BJ (cell line): ENCODE results near the gene KCTD1. TPM values are rescaled to one million over a fixed set of nuclear protein-coding genes. Genes with fewer than 3 reads are reported as not detected.

Experiments used
- CTCF ChIA-PET: fragments of 350-600 bp; formaldehyde crosslinking; extraction: SDS; loops from one replicate; lab custom pipeline; 2021; ENCODE audit warnings: antibody characterized with exemption, inconsistent platforms; lab: Yijun Ruan, JAX
- POLR2A ChIA-PET: fragments of 300-600 bp; sonication (Branson Sonifier 250); formaldehyde crosslinking; extraction: SDS; loops from one replicate; lab custom pipeline; 2021; ENCODE audit warnings: antibody characterized with exemption; lab: Charles Lee
- DNase-seq: peaks from one replicate; pipeline ENCODE4 v3.0.0-alpha.2; 2011; ENCODE audit warnings: low read depth
- H3K27me3 ChIP-seq: 2 replicates; pipeline ENCODE4 v1.6.0; 2011; ENCODE audit warnings: low read length; ENCODE audit not compliant: control insufficient read depth, insufficient read depth
- H3K36me3 ChIP-seq: 2 replicates; pipeline ENCODE4 v1.5.1; 2011; ENCODE audit warnings: low read length; ENCODE audit not compliant: control insufficient read depth, insufficient read depth
- H3K4me3 ChIP-seq: 2 replicates; pipeline ENCODE4 v1.5.1; 2011; ENCODE audit warnings: low read depth, mild to moderate bottlenecking, control low read depth, low read length
- CTCF ChIP-seq: IDR thresholded peaks from 2 replicates; pipeline ENCODE4 v1.5.1; 2011; ENCODE audit warnings: low read depth, mild to moderate bottlenecking, control low read depth, inconsistent platforms, low read length, moderate library complexity; ENCODE audit not compliant: insufficient read depth
- polyA plus RNA-seq: library from polyadenylated mRNA; depleted of rRNA; stranded (reverse); fragments of >200 nt; gene quantifications from 2 replicates; pipeline ENCODE4 v1.2.3, GENCODE V29; 2011

KCTD1 gene
- polyA plus RNA-seq, 1 experiment = 9.6 TPM

GRCh38 chr18:26549263-26550094 lies 1.1 kb upstream of the KCTD1 start:
- no peaks in the 10 kb centered on the region for H3K36me3 ChIP-seq
- H3K4me3 ChIP-seq = peak overlapping the region; percentile 78
- CTCF ChIA-PET = interaction anchor here (0.8 to 2.2 kb wide), 6 partner anchors 8 to 242 kb away, joined by 3 to 6 read pairs (median 4); no protein-coding TSS in a partner anchor
- DNase-seq = no peak
- no peak for TF ChIP-seq CTCF
- peaks cover 6% of the 10 kb centered on the region for H3K27me3 ChIP-seq
- POLR2A ChIA-PET = interaction anchor here (0.6 kb wide), 1 partner anchor 148 kb away, joined by 4 read pairs; no protein-coding TSS in a partner anchor

- CTCF ChIA-PET = interaction anchor here (0.7 to 2.3 kb wide), 17 partner anchors 8 to 164 kb away, joined by 3 to 9 read pairs (median 3); no protein-coding TSS in a partner anchor
Observed at GRCh38 chr18:26547646-26548414, 523 bp downstream of the KCTD1 start.

GRCh38 chr18:26546875-26547645 lies 1.3 kb downstream of the KCTD1 start:
- POLR2A ChIA-PET = no interaction called here

More at GRCh38 chr18:26547646-26548414, 523 bp downstream of the KCTD1 start:
- TF ChIP-seq CTCF = peak; percentile 70
- DNase-seq = no peak
- POLR2A ChIA-PET = interaction anchor here (0.6 kb wide), 1 partner anchor 501 kb away, joined by 11 read pairs; no protein-coding TSS in a partner anchor
- no peaks in the 10 kb centered on the region for H3K36me3 ChIP-seq
- peak overlapping the region; percentile 78 for H3K4me3 ChIP-seq
- peaks cover 4% of the 10 kb centered on the region for H3K27me3 ChIP-seq

GRCh38 chr18:26546170-26546874 lies 2.0 kb downstream of the KCTD1 start:
- no peak overlapping the region for H3K4me3 ChIP-seq
- ChIA-PET CTCF (interaction anchor here (1.2 to 2.3 kb wide), 4 partner anchors 73 to 164 kb away, joined by 3 to 7 read pairs (median 3); no protein-coding TSS in a partner anchor), POLR2A (interaction anchor here (0.6 kb wide), 1 partner anchor 117 kb away, joined by 5 read pairs; no protein-coding TSS in a partner anchor)
- no peaks in the 10 kb centered on the region for H3K36me3 ChIP-seq
- DNase-seq = no peak
- peaks cover 4% of the 10 kb centered on the region for H3K27me3 ChIP-seq
- TF ChIP-seq CTCF = no peak

More at GRCh38 chr18:26546875-26547645, 1.3 kb downstream of the KCTD1 start:
- TF ChIP-seq CTCF = no peak
- no peak for DNase-seq
- peaks cover 4% of the 10 kb centered on the region for H3K27me3 ChIP-seq
- CTCF ChIA-PET = interaction anchor here (1.1 to 2.3 kb wide), 6 partner anchors 32 to 163 kb away, joined by 3 to 9 read pairs (median 3); no protein-coding TSS in a partner anchor
- peak overlapping the region; percentile 78 for H3K4me3 ChIP-seq
- no peaks in the 10 kb centered on the region for H3K36me3 ChIP-seq
